CD4-positive, alpha-beta T cell treated with Interleukin-1 beta for 1 hour (primary cell): ENCODE results near the gene PTPN1.
"Not testable (repeated sequence)": the region's sequence is repeated elsewhere in the genome, so short reads cannot be mapped to it uniquely, and the experiment has no call there.

ENCODE experiments used
- DNase-seq, 2 donors: peaks; one replicate each; pipeline ENCODE4 v3.0.0-alpha.2; 2020 to 2022

Gene PTPN1

GRCh38 chr20:50615407-50615806 lies 105.2 kb downstream of the PTPN1 start:
- DNase-seq: no peak

GRCh38 chr20:50617022-50617421 lies 106.8 kb downstream of the PTPN1 start:
- DNase-seq: no peak

DNA sequence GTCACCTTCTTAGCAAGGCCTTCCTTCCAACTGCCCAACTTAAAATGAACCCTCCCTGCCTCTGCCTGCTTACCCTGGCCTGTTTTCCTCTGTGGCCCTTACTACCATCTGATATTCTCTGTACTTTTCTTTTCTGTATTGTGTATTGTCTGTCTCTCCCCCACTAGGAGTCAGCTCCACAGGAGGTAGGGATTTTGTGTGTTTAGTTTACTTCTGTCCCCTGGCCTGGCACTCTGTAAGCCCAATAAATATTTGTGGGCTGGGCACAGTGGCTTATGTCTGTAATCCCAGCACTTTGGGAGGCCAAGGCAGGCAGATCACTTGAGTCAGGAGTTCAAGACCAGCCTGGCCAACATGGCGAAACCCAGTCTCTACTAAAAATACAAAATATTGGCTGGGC lies 108.4 kb downstream of the PTPN1 start:
- no peak for DNase-seq

DNA sequence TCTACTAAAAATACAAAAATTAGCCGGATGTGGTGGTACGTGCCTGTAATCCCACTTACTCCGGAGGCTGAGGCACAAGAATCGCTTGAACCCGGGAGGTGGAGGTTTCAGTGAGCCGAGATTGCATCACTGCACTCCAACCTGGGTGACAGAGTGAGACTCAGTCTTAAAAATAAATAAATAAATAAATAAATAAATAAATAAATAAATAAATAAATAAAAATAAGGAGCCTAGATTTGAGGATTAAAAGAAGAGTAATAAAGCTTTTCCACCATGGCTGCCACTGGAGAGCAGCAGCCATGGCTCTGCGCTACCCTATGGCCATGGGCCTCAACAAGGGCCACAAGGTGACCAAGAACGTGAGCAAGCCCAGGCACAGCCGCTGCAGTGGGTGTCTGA lies 110.3 kb downstream of the PTPN1 start:
- DNase-seq: not testable (repeated sequence)

DNA sequence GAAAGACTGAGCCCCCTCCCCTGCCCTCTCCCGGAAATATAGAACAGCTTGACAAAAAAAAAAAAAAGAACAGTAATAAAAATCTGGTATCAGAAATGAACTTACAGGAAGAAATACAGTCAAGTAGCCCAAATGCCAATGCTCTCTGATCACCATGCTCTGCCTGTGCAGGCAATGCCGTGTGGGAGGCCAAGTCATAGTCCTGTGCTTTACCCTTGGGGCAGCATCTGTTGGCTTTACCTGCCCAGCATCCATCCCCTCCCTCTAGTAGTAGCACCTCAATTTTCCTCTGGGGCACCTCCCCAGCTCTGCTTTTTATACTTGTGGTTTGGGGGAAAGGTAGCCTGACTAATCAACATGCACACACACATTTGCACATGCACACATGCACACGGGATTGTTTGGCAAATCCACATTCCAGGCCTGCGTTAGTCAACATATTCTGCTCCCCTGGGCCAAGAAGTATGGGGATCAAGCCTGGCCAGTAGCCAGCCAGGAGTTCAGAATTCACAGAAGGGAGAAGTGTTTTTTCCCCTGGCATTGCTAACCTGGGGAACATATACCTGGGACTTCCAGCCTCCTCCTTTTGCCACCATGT lies 111.0 kb downstream of the PTPN1 start:
- DNase-seq: no peak

DNA sequence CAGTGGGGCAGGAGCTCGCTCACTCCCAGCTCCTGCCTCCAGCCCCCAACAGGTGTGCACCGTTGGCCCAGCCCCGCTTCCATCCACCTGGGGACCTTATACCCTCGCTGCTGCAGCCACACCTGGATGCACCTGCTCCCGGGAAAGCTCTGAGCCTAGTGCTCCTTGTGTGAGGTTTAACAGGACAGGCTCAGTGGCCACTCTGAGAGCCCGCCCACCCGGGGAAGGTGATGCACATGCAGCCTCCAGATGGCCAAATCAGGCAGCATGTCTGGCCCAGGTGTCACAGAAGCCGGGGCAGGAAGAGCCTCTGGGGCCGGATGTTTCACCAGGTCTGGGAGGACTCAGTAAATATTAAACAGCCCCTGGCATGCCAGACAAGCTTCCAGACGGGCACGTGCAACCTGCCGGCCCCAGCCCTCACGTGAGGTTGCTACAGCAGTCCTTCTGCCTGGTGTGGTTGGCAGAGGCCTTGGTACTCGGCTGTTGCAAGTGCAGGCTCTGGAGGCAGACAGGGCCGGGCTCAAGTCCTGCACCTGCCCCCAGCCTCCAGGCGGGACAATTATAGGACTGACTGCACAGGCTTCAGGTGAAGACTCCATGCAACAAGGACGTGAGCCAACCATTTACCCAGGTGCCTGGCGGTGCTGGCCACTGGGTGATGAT lies 114.3 kb downstream of the PTPN1 start:
- no peak for DNase-seq

DNA sequence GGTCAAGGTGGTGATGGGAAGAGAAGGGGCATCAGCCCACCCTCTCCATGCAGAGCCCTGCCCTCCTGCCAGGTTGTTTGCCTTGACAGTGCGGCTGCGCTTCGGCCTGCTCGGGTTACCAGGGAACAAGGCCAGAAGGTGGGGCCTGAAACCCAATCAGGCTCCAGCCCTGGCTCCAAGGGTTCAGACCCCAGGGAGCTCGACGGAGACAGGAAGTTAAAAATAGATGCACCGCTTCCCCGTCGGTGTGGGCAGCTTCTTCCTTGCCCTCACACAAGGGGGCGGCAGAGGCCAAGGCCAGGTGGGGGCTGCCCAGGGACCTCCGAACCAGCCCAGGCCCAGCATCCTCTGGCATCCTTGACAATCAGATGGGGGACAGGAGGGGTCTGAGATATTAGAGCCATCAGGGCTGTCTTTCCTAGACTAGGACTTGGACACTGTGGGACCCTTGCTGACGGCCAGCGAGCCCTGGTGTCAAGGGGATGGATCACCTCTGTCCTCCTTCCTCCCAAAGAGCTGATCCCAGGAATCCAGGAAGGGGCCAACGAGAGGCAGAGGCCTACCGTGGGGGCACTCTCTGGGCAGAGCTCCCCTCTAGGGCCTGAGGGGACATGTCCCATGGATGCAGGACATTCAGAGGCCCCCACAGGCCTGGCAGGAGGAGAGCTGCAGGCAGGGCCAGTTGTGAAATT lies 115.9 kb downstream of the PTPN1 start:
- DNase-seq: no peak

GRCh38 chr20:50627747-50628146 lies 117.6 kb downstream of the PTPN1 start:
- no peak for DNase-seq

DNA sequence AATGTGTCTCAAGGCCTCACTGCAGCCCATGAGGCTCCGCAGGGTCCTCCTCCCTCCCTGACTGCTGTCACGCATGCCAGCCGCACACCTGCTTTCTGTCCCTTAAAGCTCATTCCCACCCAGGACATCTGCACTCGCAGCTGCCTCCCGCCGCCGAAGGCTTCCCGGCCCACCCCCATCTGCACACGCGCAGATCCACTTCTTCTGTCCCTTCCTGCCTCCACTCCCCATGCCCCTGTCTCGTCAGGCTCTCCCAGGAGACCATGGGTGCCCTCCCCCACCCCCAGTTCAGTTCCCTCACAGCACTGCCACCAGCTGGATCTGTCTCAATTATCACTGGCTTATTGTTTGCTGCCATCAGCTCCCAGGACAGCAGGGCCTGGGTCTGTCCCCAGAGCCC lies 118.1 kb downstream of the PTPN1 start:
- no peak for DNase-seq

GRCh38 chr20:50628853-50629669 lies 118.9 kb downstream of the PTPN1 start:
- DNase-seq: no peak

DNA sequence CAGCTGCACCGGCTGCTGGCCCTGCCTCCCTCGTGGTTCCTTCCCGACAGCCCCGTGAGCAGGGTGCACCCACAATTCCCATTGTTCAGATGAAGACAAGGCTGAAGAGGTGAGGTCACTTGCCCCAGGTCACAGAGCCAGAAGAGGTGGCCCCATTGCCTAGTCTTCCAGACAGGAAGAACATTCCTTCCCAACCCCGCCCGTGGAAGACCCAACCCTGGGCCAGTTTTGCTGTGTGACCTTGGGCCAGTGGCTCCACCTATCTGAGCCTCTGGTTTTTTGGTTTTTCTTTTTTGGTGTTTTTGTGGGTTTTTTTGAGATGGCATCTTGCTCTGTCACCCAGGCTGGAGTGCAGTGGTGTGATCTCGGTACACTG lies 119.5 kb downstream of the PTPN1 start:
- DNase-seq: no peak

GRCh38 chr20:50630578-50631263 lies 120.5 kb downstream of the PTPN1 start:
- no peak for DNase-seq

DNA sequence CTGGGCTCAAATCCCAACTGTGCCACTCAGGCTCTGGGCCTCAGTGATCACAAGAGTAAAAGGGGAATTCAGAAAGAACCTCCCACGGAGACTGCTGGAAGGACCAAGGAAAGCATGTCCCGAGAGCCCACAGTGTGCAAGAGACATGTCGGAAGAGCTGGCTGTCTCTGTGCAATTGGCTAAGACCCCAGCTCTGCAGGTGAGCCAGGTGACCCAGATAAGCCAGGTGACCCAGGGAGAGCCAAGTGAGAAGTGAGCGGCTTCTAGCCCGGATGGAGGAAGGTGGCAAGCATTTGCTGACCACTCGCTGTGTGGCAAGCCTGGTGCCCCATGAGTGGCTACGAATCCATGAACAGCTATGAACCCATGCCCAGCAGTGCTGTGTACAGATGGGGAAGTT lies 122.1 kb downstream of the PTPN1 start:
- no peak for DNase-seq

DNA sequence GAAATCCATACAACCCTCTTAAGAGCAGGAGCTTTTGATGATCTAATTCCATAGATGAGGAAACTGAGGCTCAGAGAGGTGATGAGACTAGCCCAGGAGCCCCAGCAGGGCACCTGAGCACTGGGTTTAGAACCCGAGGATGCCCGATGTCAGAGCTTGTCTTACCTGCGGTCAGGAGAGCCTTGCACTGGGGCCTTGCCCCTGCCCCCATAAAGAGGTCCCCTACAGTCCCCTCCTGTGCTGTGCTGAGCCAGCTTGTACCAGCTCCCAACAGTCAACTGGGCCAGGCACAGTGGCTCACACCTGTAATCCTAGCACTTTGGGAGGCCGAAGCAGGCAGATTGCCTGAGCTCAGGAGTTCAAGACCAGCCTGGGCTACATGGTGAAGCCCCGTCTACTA lies 122.5 kb downstream of the PTPN1 start:
- no peak for DNase-seq

GRCh38 chr20:50633361-50633760 lies 123.2 kb downstream of the PTPN1 start:
- DNase-seq: no peak

DNA sequence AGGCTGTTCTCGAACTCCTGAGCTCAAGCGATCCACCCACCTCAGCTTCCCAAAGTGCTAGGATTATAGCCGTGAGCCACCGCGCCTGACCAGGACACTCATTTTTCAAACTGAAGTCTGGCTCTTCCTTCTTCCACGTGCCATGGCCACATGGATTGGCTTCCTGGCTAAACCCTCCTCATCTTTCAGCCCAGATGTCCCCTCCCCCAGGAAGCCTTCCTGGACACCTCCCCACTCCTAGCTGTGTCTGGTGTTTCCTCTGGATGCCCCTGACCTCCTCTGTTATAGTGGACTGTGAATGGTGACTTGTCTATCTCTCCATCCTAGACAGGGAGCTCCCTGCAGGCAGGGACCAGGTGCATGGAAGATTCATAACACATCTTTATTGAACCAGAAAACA lies 124.0 kb downstream of the PTPN1 start:
- DNase-seq: no peak
